HEK293T (cell line): Measurements from ENCODE around the gene VCP.

Experiments used
- CTCF ChIA-PET: fragments of 350-600 bp; formaldehyde crosslinking; extraction: SDS; loops from one replicate; lab custom pipeline; 2021; ENCODE audit warnings: antibody characterized with exemption, inconsistent platforms; lab: Yijun Ruan, JAX
- POLR2A ChIA-PET: fragments of 350-600 bp; formaldehyde crosslinking; extraction: SDS; loops from one replicate; lab custom pipeline; 2020; ENCODE audit warnings: antibody characterized with exemption, inconsistent platforms; lab: Yijun Ruan, JAX
- DNase-seq: peaks from one replicate; pipeline ENCODE4 v3.0.0; 2012; ENCODE audit warnings: mixed read lengths; ENCODE audit errors: extremely low spot score
- ARNT ChIP-seq: fragments of 450-650 bp; IDR thresholded peaks from 2 replicates; pipeline ENCODE4 v1.6.1; 2017; ENCODE audit warnings: mild to moderate bottlenecking
- BHLHE40 ChIP-seq: fragments of 450-650 bp; IDR thresholded peaks from 2 replicates; pipeline ENCODE4 v1.6.1; 2016; ENCODE audit warnings: mild to moderate bottlenecking, moderate library complexity, borderline replicate concordance
- CTBP1 ChIP-seq: fragments of 450-650 bp; IDR thresholded peaks from 2 replicates; pipeline ENCODE4 v1.6.1; 2016; ENCODE audit warnings: borderline replicate concordance
- ELF4 ChIP-seq: fragments of 450-650 bp; IDR thresholded peaks from 2 replicates; pipeline ENCODE4 v1.6.1; 2017; ENCODE audit warnings: antibody characterized with exemption
- FOXA1 ChIP-seq: fragments of 450-650 bp; IDR thresholded peaks from 2 replicates; pipeline ENCODE4 v1.6.1; 2016; ENCODE audit warnings: mild to moderate bottlenecking
- FOXK2 ChIP-seq: fragments of 450-650 bp; IDR thresholded peaks from 2 replicates; pipeline ENCODE4 v1.6.1; 2016; ENCODE audit warnings: mild to moderate bottlenecking
- FOXM1 ChIP-seq: fragments of 450-650 bp; IDR thresholded peaks from 2 replicates; pipeline ENCODE4 v1.6.1; 2017; ENCODE audit warnings: mild to moderate bottlenecking, borderline replicate concordance
- HDGF ChIP-seq: fragments of 450-650 bp; IDR thresholded peaks from 2 replicates; pipeline ENCODE4 v1.6.1; 2017; ENCODE audit warnings: antibody characterized with exemption, borderline replicate concordance
- L3MBTL2 ChIP-seq: fragments of 450-650 bp; conservative IDR thresholded peaks from 2 replicates; pipeline ENCODE4 v1.6.1; 2016; ENCODE audit warnings: mild to moderate bottlenecking
- LEF1 ChIP-seq: fragments of 450-650 bp; IDR thresholded peaks from 2 replicates; pipeline ENCODE4 v1.6.1; 2017; ENCODE audit warnings: mild to moderate bottlenecking, borderline replicate concordance
- NFRKB ChIP-seq: fragments of 450-650 bp; IDR thresholded peaks from 2 replicates; pipeline ENCODE4 v1.6.1; 2016; ENCODE audit warnings: mild to moderate bottlenecking, moderate library complexity
- SP1 ChIP-seq: fragments of 450-650 bp; IDR thresholded peaks from 2 replicates; pipeline ENCODE4 v1.6.1; 2017
- SUZ12 ChIP-seq: fragments of 450-650 bp; IDR thresholded peaks from 2 replicates; pipeline ENCODE4 v1.6.1; 2016; ENCODE audit warnings: mild to moderate bottlenecking
- TARDBP ChIP-seq: fragments of 450-650 bp; IDR thresholded peaks from 2 replicates; pipeline ENCODE4 v1.6.1; 2016
- ZNF384 ChIP-seq: fragments of 450-650 bp; IDR thresholded peaks from 2 replicates; pipeline ENCODE4 v1.6.1; 2016
- TF ChIP-seq, protein P1 (sequence below): fragments of 450-650 bp; IDR thresholded peaks from 2 replicates; pipeline ENCODE4 v1.6.1; 2016

VCP gene

DNA sequence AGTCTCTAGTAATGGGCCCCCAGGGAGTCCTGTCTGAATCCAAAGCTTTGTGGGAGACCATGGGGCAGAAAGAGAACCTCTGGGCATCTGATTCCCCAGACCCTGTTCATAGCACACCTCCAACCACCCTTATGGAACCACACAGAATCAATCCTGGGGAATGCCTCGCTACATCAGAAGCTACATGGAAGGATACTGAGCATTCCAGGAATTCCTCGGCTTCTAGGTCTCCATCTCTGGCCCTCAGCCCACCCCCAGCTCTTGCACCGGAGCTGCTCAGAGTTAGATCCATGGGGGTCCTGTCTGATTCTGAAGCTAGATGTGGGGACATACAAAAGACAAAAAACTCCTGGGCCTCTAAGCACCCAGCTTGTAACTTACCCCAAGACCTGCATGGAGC, 28.4 kb downstream of the VCP start:
- ChIA-PET CTCF (no interaction called here), POLR2A (interaction anchor here (1.4 kb wide), 1 partner anchor 28 kb away, joined by 4 read pairs; the partner anchor contains the start of gene VCP)
- TF ChIP-seq SP1, result no peak
- TF ChIP-seq ZNF384, result no peak
- no peak for TF ChIP-seq ELF4
- TF ChIP-seq NFRKB, result no peak
- TF ChIP-seq LEF1, result no peak
- no peak for TF ChIP-seq FOXM1
- no peak for TF ChIP-seq SUZ12
- TF ChIP-seq L3MBTL2, result no peak
- no peak for TF ChIP-seq FOXA1
- TF ChIP-seq BHLHE40, result no peak
- TF ChIP-seq TARDBP, result no peak
- TF ChIP-seq HDGF, result no peak
- no peak for TF ChIP-seq ARNT
- TF ChIP-seq CTBP1, result no peak
- TF ChIP-seq, protein P1, sequence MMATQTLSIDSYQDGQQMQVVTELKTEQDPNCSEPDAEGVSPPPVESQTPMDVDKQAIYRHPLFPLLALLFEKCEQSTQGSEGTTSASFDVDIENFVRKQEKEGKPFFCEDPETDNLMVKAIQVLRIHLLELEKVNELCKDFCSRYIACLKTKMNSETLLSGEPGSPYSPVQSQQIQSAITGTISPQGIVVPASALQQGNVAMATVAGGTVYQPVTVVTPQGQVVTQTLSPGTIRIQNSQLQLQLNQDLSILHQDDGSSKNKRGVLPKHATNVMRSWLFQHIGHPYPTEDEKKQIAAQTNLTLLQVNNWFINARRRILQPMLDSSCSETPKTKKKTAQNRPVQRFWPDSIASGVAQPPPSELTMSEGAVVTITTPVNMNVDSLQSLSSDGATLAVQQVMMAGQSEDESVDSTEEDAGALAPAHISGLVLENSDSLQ, result no peak
- no peak for DNase-seq

DNA sequence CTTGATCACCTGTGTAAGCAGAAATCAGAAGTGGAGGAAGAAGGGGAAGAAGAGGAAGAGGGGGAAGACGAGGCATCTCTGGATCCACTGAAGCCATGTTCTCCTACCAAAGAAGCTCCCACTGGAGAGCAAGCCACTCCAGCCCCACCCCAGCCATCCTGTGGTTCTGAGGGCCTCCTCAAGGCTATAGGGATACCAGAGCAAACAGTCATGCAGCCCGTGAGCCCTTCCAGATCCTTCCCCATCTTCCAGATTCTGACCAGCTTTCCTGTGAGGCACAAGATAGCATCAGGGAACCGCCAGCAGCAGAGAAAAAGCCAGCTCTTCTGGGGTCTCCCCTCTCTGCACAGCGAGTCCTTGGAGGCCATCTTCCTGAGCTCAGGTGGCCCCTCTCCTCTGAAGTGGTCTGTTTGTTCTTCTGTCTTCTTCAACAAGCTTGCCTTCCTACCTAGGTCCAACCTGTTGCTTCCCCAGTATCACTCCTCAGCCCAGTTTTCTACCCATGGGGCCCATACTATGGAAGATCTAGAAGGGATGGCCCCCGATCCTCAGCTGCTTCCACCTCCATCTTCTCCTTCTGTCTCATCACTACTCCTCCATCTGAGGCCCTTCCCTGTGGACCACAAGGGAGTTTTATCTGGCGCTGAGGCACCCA, 29.4 kb downstream of the VCP start:
- CTCF ChIA-PET, result interaction anchor here (1.0 kb wide), 1 partner anchor 8 kb away, joined by 5 read pairs; no protein-coding TSS in a partner anchor
- POLR2A ChIA-PET, result no interaction called here
- TF ChIP-seq FOXA1, result no peak
- TF ChIP-seq, protein P1, result no peak
- DNase-seq, result no peak

DNA sequence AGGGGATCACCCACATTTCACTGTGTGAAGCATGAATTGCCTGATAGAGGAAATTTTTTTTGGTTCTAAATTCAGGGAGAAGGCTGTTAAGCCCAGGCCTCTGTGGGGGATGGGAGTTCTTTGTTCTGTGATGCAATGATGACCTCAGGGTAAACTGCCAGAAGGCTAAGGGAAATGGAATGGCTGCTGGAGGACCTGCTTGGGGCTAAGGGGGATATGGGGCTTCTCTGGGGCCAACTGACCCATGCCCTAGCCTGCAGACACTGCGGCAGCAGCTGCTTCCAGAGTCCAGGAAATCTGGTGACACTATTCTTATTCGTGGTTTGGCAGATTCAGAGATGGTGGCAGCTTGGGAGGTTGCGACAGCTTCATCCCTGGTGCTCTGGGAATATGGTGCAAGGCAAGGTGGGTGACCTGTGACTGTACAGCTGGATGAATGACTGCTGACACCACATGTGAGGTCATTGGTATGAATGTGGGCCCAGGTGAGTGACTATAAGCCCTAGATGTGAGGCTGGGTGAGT, 30.3 kb downstream of the VCP start:
- ChIA-PET POLR2A (no interaction called here), CTCF (interaction anchor here (0.5 to 1.0 kb wide), 3 partner anchors 9 to 217 kb away, joined by 3 to 5 read pairs (median 5); partner anchors contain the start of gene FANCG)
- no peak for TF ChIP-seq FOXA1
- TF ChIP-seq SP1, result no peak
- TF ChIP-seq FOXK2, result no peak
- TF ChIP-seq HDGF, result no peak
- no peak for TF ChIP-seq ZNF384
- no peak for TF ChIP-seq CTBP1
- TF ChIP-seq BHLHE40, result no peak
- TF ChIP-seq LEF1, result no peak
- no peak for TF ChIP-seq ELF4
- TF ChIP-seq, protein P1, result no peak
- no peak for DNase-seq

DNA sequence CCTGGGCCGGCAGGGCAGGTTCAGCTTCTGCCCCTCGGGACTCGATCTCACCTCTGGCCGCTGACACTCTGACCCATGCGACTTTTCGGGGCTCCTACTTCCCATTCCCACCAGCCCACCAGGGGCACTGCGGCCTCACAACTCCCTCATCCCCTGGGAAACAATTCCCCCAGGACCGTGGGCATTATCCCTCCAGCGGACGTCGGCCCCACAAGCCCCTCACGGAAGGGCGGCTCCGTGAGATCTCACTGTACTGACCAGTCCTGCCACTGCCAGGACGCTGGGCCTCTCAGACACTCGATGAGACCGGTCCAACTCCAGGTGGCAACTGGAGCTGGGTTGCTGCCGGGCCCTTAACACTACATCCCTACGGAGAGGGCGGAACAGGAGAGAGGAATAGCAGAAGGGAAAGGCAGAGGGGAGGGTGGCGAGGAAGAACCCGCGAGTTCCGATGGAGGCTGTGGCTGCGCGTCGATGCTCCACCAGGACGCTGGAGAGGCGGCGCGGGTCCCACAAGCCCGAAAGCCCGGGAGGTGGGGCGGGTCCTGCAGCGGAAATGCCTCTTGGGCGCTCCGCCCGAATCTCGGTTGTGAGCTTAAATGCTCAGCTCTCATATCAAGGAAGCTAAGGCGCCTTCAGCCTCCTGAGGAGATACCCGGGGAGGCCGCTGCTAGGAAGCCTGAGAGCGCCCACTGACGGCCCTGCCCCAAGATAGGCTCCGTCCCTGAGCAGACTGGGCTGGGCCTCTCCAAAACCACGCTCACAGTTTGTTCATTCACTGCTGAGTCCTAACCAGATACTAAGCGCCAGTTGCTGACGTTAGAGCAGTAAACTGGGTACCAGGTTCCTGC, 36.3 kb downstream of the VCP start:
- TF ChIP-seq, protein P1, result no peak
- TF ChIP-seq BHLHE40 (no peak), L3MBTL2 (no peak), ELF4 (no peak), SUZ12 (no peak), FOXA1 (no peak), LEF1 (no peak), SP1 (no peak), NFRKB (no peak), FOXM1 (no peak), HDGF (no peak), FOXK2 (no peak)
- no peak for DNase-seq
- ChIA-PET CTCF (no interaction called here), POLR2A (no interaction called here)

DNA sequence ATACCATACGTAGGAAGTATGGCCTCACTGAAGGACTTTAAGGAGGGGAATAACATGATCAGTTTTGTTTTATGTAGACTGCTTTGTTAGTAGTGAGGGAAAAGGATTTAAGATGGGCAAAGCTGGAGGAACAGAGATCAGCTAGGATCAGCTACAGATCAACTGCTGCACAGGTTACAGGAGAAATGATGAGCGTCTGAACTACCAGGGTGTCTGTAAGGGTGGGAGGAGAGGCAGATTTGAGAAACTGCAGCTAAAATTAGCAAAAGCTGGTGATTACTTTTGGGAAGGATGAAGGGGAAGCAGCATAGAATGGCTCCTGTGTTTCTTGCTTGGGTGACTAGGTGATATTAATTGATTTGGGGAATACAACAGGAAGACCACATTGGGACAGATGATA, 39.3 kb downstream of the VCP start:
- CTCF ChIA-PET, result interaction anchor here (0.6 kb wide), 1 partner anchor 60 kb away, joined by 4 read pairs; no protein-coding TSS in a partner anchor
- TF ChIP-seq ELF4 (no peak), TARDBP (no peak), ZNF384 (no peak), SUZ12 (no peak), CTBP1 (no peak)
- DNase-seq, result no peak
- POLR2A ChIA-PET, result no interaction called here

DNA sequence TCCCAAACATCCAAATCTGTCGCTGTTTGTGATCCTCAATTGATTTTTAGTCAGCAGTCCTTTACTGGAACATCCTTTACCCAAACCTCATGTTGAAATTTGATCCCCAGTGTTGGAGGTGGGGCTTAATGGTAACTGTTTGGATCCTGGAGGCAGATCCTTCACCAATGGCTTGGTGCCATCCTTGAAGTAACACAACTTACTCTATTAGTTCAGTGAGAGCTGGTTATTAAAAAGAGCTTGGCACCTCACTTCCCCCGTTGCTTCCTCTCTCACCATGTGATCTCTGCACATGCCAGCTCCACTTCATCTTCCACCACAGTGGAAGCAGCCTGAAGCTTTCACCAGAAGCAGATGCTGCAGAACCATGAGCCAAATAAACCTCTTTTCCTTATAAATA, 42.6 kb downstream of the VCP start:
- TF ChIP-seq ARNT (no peak), L3MBTL2 (no peak), ZNF384 (no peak), BHLHE40 (no peak), HDGF (no peak), ELF4 (no peak), TARDBP (no peak), FOXM1 (no peak)
- TF ChIP-seq, protein P1, result no peak
- POLR2A ChIA-PET, result no interaction called here
- CTCF ChIA-PET, result no interaction called here
- DNase-seq, result no peak
